Effector memory CD8-positive, alpha-beta T cell (primary cell): ENCODE measurements around the gene PDZD8.

ENCODE experiments used
- ATAC-seq: fragments of 150-1000 bp; cut with Tn5 transposase; replicated peaks from 2 replicates; pipeline ENCODE4 v1.10.0; 2021; ENCODE audit warnings: mild to moderate bottlenecking, moderate library complexity
- DNase-seq, 3 experiments: peaks; one replicate each; pipeline ENCODE4 v3.0.0; 2021
- H3K27ac Mint-ChIP-seq, 2 donors: one replicate each; pipeline ENCODE4 v1.8.0; 2022; ENCODE audit warnings: mild to moderate bottlenecking in 2 of 2, mixed read lengths in 2 of 2, moderate library complexity in 2 of 2
- H3K27me3 Mint-ChIP-seq, 2 donors: one replicate each; pipeline ENCODE4 v1.8.0; 2022; ENCODE audit warnings: mixed read lengths in 2 of 2
- H3K36me3 Mint-ChIP-seq: one replicate; pipeline ENCODE4 v1.8.0; 2022; ENCODE audit warnings: mild to moderate bottlenecking, moderate library complexity, mixed read lengths; ENCODE audit not compliant: insufficient read depth
- H3K4me1 Mint-ChIP-seq, 2 donors: one replicate each; pipeline ENCODE4 v1.8.0; 2022; ENCODE audit warnings: low read depth in 2 of 2, mixed read lengths in 2 of 2
- H3K4me3 Mint-ChIP-seq, 2 donors: one replicate each; pipeline ENCODE4 v1.8.0; 2022; ENCODE audit warnings: mild to moderate bottlenecking in 2 of 2, mixed read lengths in 2 of 2, moderate library complexity in 2 of 2
- H3K9me3 Mint-ChIP-seq, 2 donors: one replicate each; pipeline ENCODE4 v1.8.0; 2022; ENCODE audit warnings: mixed read lengths in 2 of 2

The PDZD8 gene

DNA sequence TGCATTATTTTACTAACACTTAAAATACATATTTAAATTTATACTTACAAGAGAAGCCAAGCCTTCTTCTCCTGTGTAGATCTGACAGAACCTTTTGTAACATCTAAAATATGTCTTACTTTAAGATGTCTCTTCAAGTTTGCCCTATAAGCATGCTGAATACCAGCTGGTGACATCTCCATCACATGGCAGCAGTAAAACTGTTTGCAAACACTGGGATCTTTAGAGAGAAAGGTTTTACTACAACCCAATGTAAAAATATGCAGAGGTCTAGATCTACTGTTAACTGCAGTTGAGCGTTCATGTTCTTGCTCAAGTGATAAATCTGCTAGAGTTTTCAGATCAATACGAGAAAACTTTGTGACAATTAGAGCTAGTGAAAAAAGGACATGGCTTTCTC lies 23.2 kb downstream of the PDZD8 start:
- Mint-ChIP-seq H3K4me1 (peaks cover 44 to 65% of the 10 kb centered on the region in 2 donors), H3K27me3 (no peaks in the 10 kb centered on the region), H3K27ac (no peak overlapping the region), H3K9me3 (no peaks in the 10 kb centered on the region), H3K4me3 (no peak overlapping the region), H3K36me3 (peaks cover 4% of the 10 kb centered on the region)
- ATAC-seq (no peak), DNase-seq (no peak)

DNA sequence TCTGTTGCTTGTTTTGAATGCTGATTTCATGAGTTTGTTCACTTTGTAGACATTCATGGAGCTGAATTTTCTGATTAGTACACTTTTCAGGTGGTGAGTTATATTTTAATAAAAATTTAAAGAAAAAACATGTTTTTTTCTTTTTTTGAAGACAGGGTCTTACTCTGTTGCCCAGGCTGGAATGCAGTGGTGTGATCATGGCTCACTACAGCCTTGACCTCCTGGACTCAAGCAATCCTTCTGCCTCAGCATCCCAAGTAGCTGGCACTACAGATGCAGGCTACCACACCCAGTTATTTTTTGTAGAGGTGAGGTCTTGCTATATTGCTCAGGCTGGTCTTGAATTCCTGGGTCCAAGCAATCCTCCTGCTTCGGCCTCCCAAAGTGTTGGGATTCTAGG lies 23.7 kb downstream of the PDZD8 start:
- ATAC-seq (no peak), DNase-seq (no peak)
- H3K36me3 Mint-ChIP-seq = peaks cover 8% of the 10 kb centered on the region
- no peak overlapping the region for H3K27ac Mint-ChIP-seq
- H3K9me3 Mint-ChIP-seq = no peaks in the 10 kb centered on the region
- H3K4me3 Mint-ChIP-seq = no peak overlapping the region
- no peaks in the 10 kb centered on the region for H3K27me3 Mint-ChIP-seq
- peaks cover 48 to 68% of the 10 kb centered on the region in 2 donors for H3K4me1 Mint-ChIP-seq

DNA sequence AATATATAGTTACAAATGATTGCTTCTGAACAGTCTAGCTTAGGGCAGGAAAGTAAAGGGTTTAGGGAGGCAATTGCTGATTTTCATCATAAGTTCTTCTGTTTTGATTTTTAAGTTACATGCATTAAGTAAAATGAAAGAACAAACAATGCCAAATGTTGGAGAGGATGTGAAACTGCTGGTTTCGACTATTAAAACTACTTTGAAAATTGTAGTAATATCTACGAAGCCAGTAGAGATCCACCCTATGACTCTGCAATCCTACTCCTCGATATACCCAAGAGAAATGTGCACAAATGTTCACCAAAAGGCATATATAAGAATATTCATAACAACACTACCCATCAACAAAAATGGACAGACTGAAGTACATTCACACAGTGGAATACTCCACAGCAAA lies 24.3 kb downstream of the PDZD8 start:
- Mint-ChIP-seq H3K9me3 (no peaks in the 10 kb centered on the region), H3K27ac (no peak overlapping the region), H3K36me3 (peaks cover 9% of the 10 kb centered on the region), H3K27me3 (no peaks in the 10 kb centered on the region), H3K4me1 (peaks cover 49 to 66% of the 10 kb centered on the region in 2 donors), H3K4me3 (no peak overlapping the region)
- DNase-seq = no peak
- ATAC-seq = no peak

DNA sequence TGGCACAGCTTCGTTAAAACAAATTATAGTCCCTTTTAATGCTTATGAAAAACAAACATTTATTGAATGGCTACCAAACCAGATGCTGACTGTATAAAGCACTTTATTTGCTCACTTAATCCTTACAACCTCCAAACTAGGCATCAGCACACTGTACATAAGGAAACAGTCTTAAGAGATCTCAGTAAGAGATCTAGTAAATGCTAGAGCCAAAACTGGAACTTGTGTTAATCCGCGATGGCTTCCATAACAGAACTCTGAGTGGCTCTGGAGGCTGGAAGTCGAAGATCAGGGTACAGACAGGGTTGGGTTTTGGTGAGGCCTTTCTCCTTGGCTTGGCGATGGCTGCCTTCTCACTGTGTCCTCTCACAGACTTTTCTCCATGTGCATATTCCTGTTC lies 27.0 kb downstream of the PDZD8 start:
- no peak for ATAC-seq

DNA sequence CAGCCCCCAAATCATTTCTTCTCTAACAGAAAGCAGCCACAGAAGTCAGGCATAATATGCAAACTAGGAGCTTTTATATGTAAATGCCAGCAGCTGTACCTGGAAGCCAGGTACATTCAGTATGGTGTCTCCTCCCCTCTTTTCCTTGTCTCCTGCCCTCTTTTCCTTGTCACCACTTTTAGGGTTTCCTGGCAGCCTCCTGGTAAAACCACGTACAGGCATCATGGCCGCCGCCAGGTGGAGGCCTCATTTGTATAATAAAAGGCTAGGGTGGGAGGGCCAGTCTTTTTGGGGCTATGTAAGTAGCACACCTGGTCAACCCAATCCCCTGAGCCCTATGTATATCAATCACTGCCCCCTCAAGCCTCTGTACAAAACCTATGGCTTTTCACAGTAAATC lies 28.7 kb downstream of the PDZD8 start:
- DNase-seq (no peak), ATAC-seq (no peak)
- Mint-ChIP-seq H3K9me3 (no peaks in the 10 kb centered on the region), H3K4me1 (peaks cover 46 to 64% of the 10 kb centered on the region in 2 donors), H3K27ac (no peak overlapping the region), H3K4me3 (no peak overlapping the region), H3K36me3 (peaks cover 5% of the 10 kb centered on the region), H3K27me3 (no peaks in the 10 kb centered on the region)

More for the DNA sequence above, 27.0 kb downstream of the PDZD8 start:
- peaks cover 5% of the 10 kb centered on the region for H3K36me3 Mint-ChIP-seq
- H3K9me3 Mint-ChIP-seq = no peaks in the 10 kb centered on the region
- no peak overlapping the region for H3K27ac Mint-ChIP-seq
- DNase-seq = no peak
- H3K27me3 Mint-ChIP-seq = no peaks in the 10 kb centered on the region
- no peak overlapping the region for H3K4me3 Mint-ChIP-seq
- peaks cover 48 to 61% of the 10 kb centered on the region in 2 donors for H3K4me1 Mint-ChIP-seq

DNA sequence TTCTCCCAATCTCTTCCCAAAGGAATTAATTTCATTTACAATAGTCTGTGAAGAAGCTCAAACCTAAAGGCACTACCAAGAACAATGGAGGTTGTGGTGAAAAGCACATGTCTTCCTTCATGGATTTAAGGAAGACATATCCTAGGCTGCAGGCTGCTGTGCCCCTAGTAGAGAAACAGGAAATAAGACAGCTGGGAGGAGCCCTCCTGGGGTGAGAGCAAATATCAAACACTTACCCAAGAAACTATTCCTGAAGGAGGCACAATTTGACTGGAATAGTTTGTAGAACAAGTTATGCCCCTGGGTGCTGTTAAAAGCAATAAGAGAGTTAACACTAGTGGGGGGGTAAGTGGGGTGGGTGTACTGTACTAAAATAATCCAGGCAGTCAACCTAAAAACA lies 30.1 kb downstream of the PDZD8 start:
- Mint-ChIP-seq H3K4me1 (peaks cover 49 to 60% of the 10 kb centered on the region in 2 donors), H3K9me3 (no peaks in the 10 kb centered on the region), H3K4me3 (peak overlapping the region in 1 of 2 donors; percentile 14), H3K27ac (peak overlapping the region in 1 of 2 donors; percentile 55), H3K36me3 (peaks cover 9% of the 10 kb centered on the region), H3K27me3 (no peaks in the 10 kb centered on the region)
- ATAC-seq = no peak
- no peak for DNase-seq

DNA sequence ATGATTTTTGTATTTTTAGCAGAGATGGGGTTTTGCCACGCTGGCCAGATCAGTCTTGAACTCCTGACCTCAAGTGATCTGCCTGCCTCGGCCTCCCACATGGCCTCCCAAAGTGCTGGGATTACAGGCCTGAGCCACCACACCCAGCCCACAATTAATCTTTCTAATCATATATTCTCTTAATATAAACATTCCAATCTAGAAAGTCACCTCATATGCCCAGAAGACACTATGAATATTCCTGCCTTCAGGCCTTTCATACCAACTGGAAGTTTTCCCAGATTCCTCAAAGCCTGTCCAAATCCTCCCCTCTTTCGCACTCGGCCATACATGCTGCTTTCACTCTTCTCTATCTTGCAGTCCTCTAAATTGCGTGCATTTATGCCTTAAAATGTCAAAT lies 32.6 kb downstream of the PDZD8 start:
- DNase-seq (no peak), ATAC-seq (no peak)
- Mint-ChIP-seq H3K27ac (peak overlapping the region; percentile 2 to 11), H3K27me3 (no peaks in the 10 kb centered on the region), H3K36me3 (peaks cover 9% of the 10 kb centered on the region), H3K4me3 (peak overlapping the region; percentile 58 to 59), H3K4me1 (peaks cover 43 to 54% of the 10 kb centered on the region in 2 donors), H3K9me3 (no peaks in the 10 kb centered on the region)

DNA sequence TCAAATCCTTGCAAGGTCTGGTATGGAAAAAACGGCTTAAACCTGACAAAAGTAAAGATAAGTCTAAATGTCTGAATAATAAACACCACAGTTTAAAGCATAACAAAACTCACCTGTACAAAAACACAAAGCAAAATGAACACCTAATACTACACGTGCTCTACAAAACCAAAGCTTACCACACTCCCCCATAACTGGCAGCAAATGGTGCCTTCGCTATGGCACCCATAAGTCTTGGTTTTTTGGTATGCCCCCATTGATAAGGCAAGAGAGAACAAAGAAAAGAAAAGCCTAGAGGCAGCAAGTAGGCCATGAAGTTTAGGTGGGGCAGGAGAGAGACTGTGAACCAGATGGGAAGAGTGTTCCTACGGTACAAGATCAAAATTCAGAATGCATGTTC lies 34.2 kb downstream of the PDZD8 start:
- H3K27me3 Mint-ChIP-seq = no peaks in the 10 kb centered on the region
- H3K9me3 Mint-ChIP-seq = no peaks in the 10 kb centered on the region
- H3K4me3 Mint-ChIP-seq = no peak overlapping the region
- DNase-seq (no peak), ATAC-seq (no peak)
- no peak overlapping the region for H3K27ac Mint-ChIP-seq
- H3K36me3 Mint-ChIP-seq = peaks cover 3% of the 10 kb centered on the region
- peaks cover 34 to 42% of the 10 kb centered on the region in 2 donors for H3K4me1 Mint-ChIP-seq

DNA sequence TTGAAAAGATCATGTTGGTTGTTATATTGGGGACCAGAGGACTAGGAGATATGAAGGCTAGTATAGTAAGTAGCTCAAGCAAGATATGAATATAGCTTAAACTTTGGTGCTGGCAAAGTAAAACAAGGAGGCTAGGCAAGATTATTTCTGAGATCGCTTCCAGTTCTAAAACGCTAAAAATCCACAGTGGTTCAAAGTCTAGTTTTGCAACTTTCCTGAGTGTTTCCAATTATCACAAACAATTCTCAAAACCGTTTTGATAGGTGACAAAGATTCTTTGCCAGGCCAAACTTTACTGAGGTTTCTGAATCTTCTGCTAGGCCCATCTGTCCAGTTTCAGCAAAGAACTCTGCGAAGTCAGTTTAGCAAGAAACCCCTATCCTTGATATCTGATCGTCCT lies 35.3 kb downstream of the PDZD8 start:
- no peak for DNase-seq
- Mint-ChIP-seq H3K4me3 (no peak overlapping the region), H3K27ac (no peak overlapping the region), H3K36me3 (peaks cover 3% of the 10 kb centered on the region), H3K27me3 (no peaks in the 10 kb centered on the region), H3K4me1 (peaks cover 29 to 42% of the 10 kb centered on the region in 2 donors), H3K9me3 (no peaks in the 10 kb centered on the region)
- ATAC-seq = no peak

DNA sequence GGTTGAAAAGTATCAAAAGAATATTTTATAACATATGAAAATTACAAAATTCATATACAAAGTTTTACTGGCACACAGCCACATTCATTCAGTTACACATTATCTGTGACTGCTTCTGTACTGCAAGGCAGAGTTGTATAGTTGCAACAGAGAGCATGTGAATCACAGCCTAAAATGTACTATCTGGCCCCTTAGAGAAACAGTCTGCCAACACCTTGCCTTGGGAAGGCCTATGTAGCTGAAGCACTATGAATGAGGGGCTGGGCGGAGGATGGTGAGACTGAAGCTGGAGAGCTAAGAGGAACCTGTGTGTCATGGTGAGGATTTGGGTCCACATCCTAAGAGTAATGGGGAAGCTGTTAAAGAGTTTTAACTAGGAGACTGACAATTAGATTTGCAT lies 35.7 kb downstream of the PDZD8 start:
- Mint-ChIP-seq H3K27me3 (no peaks in the 10 kb centered on the region), H3K9me3 (peaks cover 0 to 1% of the 10 kb centered on the region in 2 donors), H3K4me3 (no peak overlapping the region), H3K27ac (no peak overlapping the region), H3K4me1 (peaks cover 29 to 44% of the 10 kb centered on the region in 2 donors), H3K36me3 (peaks cover 4% of the 10 kb centered on the region)
- ATAC-seq (no peak), DNase-seq (no peak)

DNA sequence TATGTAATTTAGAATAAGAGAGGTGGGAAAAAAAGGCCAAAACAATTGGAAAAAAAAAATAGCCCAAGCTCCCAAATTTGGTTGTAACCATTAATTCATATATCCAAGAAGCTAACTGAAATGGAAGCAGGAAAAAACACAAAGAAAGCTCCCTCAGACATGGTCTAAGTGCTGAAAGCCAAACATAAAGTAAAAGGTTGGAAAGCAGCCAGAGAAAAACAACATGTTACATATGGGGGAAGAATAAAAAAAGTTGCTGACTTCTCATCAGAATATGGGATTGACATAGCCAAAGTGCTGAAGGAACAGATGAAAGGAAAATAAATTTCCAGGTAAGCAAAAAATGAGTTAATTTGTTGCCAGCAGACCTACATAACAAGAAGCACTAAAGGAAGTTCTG lies 40.3 kb downstream of the PDZD8 start:
- Mint-ChIP-seq H3K4me1 (peaks cover 13 to 37% of the 10 kb centered on the region in 2 donors), H3K27me3 (no peaks in the 10 kb centered on the region), H3K27ac (no peak overlapping the region), H3K9me3 (peaks cover 0 to 3% of the 10 kb centered on the region in 2 donors), H3K4me3 (no peak overlapping the region), H3K36me3 (peaks cover 17% of the 10 kb centered on the region)
- ATAC-seq = no peak
- no peak for DNase-seq

DNA sequence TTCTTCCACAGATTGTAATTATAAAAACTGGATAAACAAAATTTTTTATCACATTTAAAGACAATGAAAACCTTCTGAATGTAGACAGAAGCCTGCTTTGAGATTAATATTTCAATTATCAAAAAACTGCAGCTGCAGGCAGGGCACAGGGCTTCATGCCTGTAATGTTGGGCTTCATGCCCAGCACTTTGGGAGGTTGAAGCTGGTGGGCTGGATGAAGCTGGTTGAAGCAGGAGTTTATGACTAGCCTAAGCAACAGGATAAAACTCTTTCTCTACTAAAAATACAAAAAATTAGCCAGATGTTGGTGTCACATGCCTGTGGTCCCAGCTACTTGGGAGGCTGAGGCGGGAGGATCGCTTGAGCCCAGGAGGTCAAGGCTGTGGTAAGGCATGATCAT lies 41.2 kb downstream of the PDZD8 start:
- Mint-ChIP-seq H3K9me3 (peaks cover 0 to 3% of the 10 kb centered on the region in 2 donors), H3K27ac (no peak overlapping the region), H3K4me1 (peaks cover 14 to 37% of the 10 kb centered on the region in 2 donors), H3K4me3 (no peak overlapping the region), H3K36me3 (peaks cover 21% of the 10 kb centered on the region), H3K27me3 (no peaks in the 10 kb centered on the region)
- ATAC-seq (no peak), DNase-seq (no peak)

DNA sequence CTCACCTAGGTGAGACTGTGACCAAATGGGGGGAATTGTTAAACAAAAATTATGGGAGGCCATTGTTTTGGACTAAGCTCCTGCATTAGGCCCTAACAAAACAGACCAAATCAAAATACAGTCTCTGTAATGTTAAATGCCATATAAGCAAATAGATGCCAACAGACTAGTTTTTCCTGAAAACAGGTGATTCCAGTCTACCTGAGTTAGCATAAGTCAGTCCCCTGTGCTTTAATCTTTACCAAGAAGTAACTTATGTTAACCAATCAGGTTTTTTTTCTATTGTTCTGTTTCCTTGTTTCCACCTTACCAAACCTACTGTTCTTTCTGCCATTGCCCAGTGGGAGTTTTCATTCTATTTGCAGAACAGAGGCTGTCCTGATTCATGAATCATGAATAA lies 48.0 kb downstream of the PDZD8 start:
- DNase-seq = no peak
- H3K4me3 Mint-ChIP-seq = no peak overlapping the region
- H3K36me3 Mint-ChIP-seq = peaks cover 36% of the 10 kb centered on the region
- no peak overlapping the region for H3K27ac Mint-ChIP-seq
- H3K9me3 Mint-ChIP-seq = no peaks in the 10 kb centered on the region
- no peaks in the 10 kb centered on the region for H3K27me3 Mint-ChIP-seq
- ATAC-seq = no peak
- H3K4me1 Mint-ChIP-seq = peaks cover 27 to 59% of the 10 kb centered on the region in 2 donors

DNA sequence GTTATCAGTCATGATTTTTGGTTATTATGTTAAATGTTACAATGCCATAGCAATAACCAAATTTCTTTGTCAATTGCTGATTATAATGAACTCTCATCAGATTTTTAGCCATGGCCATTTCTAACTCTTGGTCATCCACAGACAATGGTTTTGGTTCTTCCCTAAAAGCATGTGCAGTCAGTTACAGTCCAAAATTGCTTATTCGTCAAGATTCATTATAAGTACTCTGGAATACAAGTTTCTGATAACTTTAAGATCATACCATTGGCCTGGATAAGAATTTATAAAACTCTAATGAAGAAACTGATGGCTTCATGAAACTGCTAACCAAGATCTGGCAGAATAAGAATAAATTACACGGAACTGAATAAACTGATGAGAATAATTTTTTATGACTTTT lies 50.9 kb downstream of the PDZD8 start:
- H3K4me1 Mint-ChIP-seq = peaks cover 17 to 53% of the 10 kb centered on the region in 2 donors
- ATAC-seq (no peak), DNase-seq (no peak)
- H3K4me3 Mint-ChIP-seq = no peak overlapping the region
- H3K27ac Mint-ChIP-seq = no peak overlapping the region
- H3K36me3 Mint-ChIP-seq = peaks cover 28% of the 10 kb centered on the region
- no peaks in the 10 kb centered on the region for H3K9me3 Mint-ChIP-seq
- no peaks in the 10 kb centered on the region for H3K27me3 Mint-ChIP-seq

DNA sequence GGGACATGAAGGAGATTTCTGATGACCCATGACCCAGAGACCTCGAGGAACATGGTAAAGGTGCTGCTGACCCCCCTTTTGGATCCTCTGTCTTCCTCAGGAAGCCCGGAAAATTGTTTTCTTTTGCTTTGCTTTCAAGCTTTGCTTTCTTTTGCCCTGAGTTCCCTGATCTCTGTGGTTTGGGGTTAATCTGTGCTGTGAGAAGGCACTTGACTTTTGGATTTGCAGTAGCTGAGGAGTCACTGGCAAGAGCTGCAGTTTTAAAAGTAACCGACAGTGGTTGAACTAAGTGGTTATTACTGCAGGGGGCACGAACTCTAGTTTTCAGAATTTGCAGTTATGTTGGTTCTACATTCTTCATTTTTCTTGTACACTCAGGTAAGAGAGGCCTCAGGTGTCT lies 53.0 kb downstream of the PDZD8 start:
- Mint-ChIP-seq H3K4me1 (peaks cover 9 to 42% of the 10 kb centered on the region in 2 donors), H3K9me3 (no peaks in the 10 kb centered on the region), H3K27ac (no peak overlapping the region), H3K27me3 (no peaks in the 10 kb centered on the region), H3K4me3 (no peak overlapping the region), H3K36me3 (peaks cover 20% of the 10 kb centered on the region)
- no peak for ATAC-seq
- no peak for DNase-seq
